Stimulated activated CD8-positive, alpha-beta memory T cell treated with anti-CD3 and anti-CD28 coated beads, Interleukin-7, amount 100 ng/mL, for 24 hours (primary cell): ENCODE results near the gene GUCA1A.

ENCODE experiments used
- DNase-seq: peaks from one replicate; pipeline ENCODE4 v3.0.0-alpha.2; 2020; ENCODE audit warnings: low read depth

Gene GUCA1A

DNA sequence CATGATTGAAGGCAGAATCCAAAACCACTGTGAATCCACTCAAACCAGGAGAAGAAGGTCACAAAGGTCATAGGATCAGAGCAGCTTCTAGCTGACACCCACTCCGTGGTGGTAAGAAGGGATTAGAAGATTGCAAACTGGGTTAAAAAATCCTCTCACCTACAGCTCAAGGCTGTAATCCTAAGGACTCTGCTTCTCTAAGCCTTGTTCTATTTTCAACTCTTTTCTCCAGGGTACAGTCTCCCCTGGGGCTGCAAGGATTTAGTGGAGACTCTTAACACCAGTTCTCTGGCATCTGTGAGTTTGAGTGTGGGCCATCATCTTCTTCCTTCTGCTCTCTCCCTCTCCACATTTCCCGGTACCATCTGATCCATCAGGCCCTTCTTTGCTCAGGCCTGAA is at the start of gene GUCA1A:
Gene GUCA1A, plus strand, starts transcription at position 264 of the 400 bp plus-strand sequence. CDS start 250 bp downstream, outside the sequence.
- no peak for DNase-seq

DNA sequence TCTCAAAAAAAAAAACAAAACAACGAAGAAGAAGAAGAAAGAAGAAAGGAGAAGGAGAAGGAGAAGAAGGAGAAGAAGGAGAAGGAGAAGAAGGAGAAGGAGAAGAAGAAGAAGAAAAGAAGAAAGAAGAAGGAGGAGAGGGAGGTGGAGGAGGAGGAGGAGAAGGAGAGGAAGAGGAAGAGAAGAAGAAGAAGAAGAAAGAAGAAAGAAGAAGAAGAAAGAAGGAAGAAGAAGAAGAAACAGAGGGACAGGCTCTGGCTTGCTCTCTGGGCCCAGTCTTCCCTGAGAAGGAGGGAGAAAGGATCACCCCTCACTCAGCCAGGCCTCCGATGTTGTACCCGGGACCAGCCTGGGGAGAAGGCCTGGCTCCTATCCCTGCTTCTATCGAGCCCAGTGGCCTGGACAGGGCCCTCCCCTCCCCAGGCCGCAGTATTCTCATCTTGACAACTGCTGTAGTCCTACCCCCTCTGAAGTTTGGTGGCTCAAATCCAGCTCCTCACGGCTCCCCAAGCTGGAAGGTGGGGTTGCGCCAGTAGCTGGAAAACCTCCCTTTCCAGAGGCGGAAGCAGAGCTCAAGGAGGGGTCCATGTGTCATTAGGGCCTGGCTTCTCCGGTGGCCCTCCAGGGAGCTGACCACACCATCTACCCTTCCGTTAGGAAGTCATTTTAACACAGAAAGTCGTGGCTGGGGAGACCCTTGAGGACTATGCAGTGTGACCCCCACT is 49.6 kb upstream of the GUCA1A start:
- no peak for DNase-seq

DNA sequence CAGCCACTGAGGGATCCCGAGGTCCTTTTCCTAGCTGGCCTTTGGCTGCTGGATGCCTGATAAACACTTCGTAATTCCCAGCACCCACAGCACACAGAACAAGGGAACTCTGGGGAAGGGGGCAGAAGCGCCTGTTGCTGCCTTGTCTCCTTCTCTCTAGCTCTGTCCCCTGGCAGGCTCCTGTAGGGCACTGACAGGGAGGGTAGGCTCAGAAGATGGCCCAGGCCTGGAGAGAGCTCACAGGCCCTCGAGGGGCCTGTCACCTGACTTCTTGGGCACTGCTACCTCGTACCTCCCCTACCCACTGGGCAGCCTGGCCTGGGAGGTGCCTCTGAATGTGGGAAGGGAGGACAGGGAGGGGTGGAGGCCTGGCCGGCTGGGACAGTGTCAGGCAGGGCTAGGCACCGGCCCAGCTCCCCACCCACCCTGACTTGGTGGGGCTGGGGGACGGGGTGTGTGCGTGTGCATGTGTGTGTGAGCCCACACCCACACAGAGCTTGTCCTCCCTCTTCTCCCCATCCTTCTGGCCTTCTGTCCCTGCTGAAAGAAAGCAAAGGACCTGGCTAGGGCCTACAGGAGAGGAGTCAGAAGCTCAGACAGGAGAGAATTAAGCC is 48.8 kb upstream of the GUCA1A start:
- no peak for DNase-seq

DNA sequence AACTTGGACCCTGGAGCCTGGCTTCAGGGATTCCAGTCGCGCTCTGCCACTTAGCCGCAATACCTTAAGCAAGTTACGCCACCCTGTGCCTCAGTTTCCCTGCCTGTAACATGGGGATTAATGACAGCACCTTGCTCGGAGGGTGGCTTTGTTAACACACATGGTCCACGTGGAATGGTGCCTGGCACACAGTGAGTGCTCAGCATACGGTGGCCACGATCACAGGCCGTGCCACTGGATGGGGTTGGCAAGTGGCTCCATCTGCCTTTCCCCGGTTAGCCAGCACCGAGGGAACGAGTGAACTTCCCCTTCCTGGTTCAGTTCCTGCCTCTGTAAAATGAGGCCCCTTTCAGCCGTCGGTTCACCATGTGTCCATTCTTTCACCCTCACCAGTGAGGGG is 47.9 kb upstream of the GUCA1A start:
- no peak for DNase-seq

DNA sequence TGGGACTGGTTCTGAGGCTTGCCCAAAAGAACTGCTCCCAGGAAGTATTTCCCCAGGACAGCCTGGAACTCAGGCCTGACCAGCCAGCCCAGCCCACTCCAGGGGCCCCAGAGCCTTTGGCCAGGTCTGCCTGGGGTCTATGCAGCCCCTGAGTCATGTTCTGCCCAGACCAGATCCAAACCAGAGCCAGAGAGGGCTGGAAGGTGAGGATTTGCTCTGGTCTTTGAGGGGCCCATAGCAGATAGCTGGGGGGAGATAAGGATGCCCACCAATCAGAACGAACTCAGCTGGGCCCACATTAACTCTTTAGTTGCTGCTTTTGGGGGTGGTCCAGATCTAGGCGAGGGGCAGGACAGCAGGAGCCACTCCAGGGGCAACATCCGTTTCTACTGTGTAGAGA is 47.5 kb upstream of the GUCA1A start:
- no peak for DNase-seq

DNA sequence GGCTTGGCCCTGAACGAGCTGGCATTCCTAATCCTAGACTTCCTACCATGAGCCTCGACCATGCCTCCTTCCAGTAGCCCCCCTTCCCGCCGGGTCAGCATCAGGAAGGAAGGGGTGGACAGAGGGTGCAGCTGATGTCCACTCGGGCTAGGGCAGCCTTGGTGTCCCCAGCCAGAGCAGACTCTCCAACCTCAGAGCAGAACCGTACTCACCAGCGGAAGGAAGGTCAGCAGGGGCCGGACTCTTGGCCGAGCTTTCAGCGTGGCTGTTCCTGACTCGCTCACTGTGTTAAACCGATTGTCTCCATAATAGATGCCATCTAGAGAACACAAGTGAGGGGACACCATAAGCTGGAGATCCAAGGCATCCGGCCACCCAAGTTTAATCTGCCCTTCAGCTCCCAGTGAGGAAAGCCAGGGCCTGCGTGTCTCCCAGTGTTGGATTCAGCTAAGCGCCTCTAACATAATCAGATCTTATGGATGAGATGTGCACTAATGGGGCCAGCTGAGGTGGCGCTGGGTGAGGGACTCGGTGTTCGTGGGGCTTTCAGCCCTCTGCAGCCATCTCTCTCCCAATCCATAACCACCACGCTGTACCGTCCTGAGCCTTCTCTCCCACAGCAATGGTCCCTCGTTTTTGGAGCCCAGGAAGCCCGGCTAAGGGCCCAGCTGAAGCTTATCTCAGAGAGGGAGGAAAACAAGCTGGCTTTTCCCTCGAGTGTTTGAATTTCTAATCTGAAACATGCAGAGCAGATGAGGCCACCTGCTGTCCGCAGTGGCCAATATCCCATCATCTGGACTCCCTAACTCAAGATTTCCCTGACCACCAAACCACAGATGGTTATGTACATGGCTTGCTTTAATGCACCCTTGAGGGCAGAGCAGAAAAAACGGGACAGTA is 44.5 kb upstream of the GUCA1A start:
- DNase-seq = no peak

DNA sequence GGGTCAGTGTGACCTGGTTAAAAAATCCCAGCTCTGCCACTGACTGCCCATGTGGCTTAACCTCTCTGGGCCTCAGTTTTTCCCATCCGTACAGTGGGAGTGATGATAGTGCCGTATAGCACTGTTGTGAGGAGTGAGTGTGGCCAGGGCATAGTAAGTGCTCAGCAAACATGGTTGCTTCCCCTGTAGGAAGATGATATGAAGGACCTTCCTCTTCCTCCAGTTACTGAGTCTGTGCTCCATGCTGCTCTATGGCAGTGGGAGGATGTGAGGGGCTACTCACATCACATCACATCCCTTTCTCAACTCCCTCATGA is 43.8 kb upstream of the GUCA1A start:
- DNase-seq = no peak

DNA sequence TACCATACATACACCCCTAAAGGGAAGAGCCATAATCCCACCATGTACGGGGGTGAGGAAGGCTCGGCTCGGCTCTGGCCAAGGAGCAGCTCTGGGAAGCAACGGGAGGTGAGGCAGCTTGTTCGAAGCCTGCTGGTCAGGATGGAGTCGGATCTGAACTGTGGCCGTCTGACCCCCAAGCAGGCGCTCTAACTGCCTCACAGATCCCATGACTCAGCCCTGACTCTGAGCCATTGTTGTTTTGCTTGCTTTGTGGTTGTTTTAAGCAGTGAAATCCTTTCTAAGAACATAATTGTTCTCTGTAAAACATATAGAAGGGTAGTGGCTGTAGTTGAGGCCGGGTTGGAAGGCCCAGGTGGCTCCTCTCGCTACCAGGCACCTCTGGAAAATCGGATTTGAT is 41.6 kb upstream of the GUCA1A start:
- no peak for DNase-seq

DNA sequence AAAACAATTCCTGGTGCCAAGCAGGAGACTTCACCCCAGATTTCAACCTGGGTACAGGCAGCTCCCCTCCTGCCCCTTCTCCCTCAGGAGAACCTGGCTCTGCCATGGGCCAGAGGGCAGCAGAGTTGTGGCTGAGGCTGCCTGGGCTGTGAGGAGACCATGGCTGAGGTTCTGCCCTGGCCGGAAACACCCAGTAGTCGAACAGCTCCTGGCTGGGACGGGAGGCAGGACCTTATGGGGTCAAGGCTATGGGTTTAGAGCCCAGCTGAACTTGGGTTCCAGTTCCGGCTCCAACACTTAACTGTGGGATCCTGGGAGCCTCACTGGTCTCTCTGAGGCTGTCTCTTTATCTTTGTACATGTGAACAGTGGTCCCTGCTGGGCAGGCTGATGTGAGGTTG is 39.2 kb upstream of the GUCA1A start:
- DNase-seq = no peak

DNA sequence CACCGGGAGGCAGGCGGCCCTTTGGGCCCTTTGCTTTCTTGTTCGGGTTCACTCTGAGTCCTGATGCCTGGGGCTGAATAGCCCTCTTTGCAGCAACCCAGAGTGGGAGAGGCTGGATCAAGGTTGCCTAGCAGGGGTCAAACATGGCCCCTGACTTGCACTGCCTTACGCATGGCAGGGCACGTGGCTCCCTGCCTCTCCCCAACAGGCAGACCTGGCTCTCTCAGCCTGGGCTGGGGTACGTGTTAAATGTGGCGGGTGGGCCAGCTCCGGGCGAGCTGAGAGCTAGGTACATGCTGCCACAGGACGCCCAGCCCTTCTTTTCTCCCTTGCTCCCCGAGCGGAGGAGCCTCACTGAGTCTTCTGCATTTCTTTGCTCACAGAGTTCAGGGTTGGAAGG is 38.0 kb upstream of the GUCA1A start:
- DNase-seq = no peak

DNA sequence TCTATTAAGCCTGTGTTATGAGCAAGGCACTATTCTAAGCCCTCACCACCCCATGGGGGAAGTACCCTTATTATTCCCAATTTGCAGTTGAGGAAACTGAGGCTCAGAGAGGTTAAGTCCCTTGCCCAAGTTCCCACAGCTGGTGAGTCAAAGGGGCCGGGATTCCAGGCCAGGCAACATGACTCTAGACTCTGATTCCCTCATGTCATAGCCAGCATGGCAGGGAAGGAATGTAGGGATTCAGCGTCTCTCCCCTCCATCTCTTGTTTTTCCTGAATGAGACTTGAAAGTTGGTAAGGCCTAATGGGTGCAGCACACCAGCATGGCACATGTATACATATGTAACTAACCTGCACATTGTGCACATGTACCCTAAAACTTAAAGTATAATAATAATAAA is 37.4 kb upstream of the GUCA1A start:
- DNase-seq = no peak

DNA sequence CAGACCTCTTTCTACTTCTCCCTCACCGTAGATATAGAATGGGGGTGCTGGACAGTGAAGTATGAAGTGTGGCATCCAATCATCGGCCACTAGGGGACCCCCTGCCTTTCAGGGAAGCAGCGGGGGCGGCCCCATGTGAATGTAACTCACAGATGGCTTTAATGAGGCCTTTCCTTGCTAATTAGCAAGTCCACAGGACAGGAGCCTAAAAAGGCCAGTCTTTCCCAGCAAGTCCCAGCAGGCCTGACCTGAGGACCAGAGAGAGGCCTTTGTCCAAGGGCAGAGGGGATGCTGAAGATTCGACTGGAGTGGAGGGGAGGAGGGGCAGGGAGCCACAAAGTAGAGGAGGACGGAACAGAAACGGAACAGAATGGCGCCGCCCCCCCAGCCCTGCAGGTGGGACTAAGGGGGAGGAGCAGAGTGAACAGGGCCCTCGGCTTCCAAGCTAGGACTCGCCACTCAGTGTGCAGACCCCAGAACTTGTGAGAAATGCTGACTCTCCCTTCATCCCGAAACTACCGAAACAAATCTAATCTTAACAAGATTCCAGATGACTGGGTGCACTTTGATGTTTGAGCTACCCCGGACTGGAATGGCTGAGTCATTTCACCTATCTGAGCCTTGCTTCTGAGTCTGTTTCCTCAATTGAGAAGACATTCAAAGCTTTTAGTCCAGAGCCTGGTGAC is 36.5 kb upstream of the GUCA1A start:
- DNase-seq = no peak

DNA sequence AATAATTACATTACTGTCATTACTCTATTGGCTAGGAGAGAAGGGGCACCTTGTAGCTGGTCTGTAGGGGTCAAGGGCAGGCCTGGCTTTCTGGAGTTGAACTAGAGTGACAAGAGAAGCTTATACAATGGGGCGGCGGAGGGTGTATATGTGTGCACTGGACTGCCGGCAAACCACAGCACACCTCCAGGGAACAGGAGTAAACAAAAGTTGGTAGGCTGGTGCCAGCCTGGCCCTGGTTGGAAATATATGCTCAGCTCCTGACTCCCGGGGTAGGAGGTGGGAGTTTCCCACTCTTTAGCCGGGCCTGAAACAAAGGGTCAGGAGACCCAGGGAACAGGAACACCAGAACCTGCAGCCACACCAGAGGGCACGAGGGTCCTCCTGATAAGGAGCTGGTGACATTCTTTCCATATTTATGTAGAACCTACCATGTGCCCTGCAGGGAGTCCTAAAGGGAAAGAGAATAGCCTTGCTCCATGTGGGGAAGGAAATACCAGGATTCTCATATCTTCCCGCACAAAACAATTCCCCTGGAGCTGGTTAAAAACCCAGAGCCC is 35.9 kb upstream of the GUCA1A start:
- DNase-seq = no peak

DNA sequence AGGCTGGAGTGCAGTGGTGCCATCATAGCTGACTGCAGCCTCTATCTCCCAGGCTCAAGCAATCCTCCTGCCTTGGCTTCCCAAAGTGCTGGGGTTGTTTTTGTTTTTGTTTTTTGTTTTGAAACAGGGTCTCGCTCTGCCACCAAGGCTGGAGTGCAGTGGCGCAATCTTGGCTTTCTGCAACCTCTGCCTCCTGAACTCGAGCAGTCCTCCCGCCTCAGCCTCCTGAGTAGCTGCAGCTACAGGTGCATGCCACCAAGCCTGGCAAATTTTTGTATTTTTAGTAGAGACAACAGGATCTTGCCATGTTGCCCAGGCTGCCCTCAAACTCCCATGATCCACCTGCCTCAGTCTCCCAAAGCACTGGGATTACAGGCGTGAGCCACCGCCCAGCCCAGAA is 35.0 kb upstream of the GUCA1A start:
- DNase-seq = no peak

DNA sequence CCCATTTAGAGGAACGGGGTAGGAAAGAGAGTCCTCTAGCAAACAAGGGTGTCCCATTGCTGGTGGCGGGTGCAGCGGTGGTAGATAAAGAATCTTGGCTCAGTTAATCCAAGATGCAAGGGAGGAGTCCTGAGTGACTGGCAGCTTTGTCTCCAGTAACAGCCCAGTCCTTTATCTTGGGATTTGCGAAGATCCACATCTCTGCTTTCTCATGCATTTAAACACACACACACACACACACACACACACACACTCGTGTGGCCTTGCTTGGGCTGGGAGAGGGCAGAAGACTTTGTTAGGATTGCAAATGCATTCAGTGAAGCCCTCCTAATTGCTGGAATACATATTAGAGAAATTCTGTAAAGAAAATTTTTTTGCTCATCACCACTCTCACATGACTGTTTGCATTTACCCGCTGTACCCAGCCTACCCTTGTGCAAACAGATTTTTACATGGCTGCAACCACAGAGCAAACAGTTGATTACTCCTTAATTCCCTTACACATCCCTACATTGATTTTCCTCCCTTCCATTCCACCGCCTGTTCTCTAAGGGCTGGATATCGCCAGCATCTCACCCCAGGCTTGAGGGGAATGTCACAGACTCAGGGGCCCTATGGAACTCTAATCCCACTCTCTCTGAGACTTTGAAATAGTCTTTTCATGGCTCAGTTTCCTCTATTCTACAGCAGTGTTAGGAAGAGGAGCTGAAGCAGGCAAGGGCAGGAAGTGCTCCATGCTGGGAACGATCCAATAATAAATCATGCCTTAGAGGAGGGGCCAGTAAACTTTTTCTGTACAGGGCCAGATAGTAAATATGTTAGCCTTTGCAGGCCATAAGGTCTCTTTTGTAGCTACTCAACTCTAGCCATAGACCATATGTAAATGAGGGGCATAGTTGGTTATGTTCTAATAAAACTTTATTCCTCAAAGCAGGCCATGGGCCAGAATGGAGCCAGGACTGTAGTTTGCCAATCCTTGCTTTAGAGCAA is 34.2 kb upstream of the GUCA1A start:
- DNase-seq = no peak

DNA sequence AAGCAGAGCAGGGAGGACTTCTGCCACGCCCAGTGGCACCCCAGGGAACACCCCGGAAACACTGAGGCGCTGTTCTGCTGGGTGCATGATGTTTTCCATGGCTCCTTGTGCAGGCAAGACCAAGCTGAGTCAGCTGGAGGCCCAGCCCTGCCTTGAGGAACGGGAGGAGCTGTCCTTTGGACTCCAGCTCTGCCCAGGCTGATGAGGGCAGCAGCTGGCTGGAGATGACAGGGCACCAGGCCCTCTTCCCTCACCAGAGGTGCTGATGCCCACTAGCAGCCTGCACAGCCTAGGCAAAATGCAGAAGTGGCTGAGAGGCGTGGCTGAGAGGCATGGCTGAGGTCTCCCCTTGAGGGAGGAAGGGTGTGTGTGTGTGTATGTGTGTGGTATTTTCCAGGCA is 33.1 kb upstream of the GUCA1A start:
- no peak for DNase-seq

DNA sequence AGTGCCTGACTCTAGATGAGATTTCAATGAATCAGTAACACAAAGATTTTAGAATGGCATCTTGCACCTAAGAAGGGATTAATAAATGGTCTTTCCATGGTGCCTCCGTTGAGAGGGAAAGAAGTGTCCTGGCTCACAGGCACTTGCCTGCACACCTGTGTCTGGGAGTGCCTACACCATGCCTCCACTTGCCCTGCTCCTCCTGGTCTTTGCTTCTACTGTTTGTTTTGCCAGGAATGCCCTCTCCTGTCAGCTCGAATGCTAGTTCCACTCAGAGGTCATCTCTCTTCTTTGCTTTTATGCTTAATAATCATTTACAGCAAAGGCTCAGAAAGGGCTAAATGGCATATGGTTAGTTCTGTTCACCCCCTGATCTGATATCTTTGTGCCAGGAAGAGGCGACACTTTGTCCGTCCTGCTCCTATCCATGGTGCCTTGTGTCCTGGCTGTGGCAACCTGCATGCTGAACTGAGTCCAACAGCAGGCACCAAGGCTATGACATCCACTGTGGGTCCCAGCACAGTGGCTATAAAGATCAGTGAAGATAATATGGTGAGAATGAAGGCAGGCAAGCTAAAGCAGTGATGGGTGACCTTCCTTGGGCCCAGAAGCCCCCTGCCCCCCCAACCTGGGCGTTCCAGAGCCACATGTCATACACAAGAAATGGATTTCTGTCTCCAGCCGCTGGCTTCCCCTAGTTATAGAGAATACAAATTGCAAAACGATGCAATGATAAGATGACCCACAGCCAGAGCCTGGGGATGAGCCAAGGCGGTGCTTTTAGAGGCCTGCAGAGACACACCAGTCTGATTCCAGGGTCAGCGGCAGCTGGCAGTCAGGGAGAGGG is 32.2 kb upstream of the GUCA1A start:
- no peak for DNase-seq

DNA sequence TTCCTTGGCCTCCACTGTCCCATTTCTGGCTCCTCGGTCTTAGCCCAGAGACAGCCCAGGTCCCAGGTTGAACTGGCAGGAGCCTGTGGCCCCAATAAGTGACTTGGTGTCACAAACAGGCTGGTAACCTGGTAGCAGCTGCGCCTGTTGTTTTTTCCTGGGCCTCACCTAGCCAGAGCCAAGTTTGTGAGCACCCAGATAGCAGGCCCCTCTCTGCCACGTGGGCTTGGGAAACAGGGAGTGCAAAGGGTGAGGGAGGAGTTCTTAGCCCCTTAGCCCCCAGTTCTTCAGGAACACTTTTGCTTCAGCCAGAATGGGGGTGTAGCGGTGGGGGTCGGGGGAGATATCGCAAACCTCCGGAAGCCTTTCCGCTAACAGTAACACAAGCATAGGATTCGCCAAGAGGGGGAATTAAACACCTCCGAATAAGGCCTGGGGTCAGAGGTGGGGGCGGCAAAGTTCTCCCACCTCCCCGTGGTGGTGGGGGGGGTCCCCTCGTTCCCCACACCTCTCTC is 31.5 kb upstream of the GUCA1A start:
- DNase-seq = no peak

DNA sequence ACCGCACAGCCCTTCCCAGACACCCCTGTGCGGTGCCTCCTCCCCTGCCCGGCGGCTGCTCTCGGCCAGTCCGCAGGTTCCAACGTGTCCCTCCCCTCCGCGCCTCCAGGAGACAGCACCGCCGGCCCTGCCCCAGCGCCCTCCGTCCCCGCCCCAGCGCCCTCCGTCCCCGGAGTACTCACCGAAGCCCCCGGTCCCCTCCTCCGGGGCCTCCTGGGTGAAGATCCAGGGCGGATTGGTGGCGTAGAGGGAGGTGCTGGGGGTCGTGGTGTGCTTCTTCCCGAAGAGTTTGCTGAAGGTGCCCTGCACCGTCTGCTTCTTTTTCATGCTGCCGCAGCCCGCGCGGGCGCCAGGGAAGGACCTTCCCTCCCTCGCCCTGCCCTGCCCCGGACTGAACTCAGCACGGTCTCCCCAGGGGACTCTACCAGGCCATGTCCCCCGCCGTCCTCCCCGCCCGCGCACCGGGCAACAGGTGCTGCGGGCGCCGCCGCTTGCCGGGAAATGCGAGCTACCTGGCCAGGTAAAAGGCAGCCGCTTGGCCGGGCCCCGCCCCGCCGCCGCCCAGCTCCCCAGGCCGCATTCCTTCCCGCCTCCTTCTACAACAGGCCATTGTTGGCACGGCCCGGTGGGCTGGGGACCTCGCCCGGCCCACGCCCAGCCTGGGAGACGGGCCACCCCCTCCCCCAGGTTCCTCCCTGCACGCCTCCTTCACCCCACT is 30.9 kb upstream of the GUCA1A start, which contains the start of gene C6orf132:
Gene C6orf132, minus strand, starts transcription at position 503 of the 718 bp plus-strand sequence. Its CDS starts 176 bp downstream, at position 327.
- no peak for DNase-seq
